SU-DHL-6 (cell line): ENCODE data around the gene OR11A1.

Experiments
- CTCF ChIP-seq: fragments of 200-600 bp; sonication (generic); IDR thresholded peaks from one replicate; pipeline ENCODE4 v1.5.1; 2017; ENCODE audit warnings: antibody characterized with exemption, mild to moderate bottlenecking, low read length, moderate library complexity; ENCODE audit not compliant: insufficient read depth, poor library complexity, severe bottlenecking
- EZH2phosphoT487 ChIP-seq: fragments of 200-600 bp; sonication (generic), shearing (Covaris generic); conservative IDR thresholded peaks from 2 replicates; pipeline ENCODE4 v1.6.1; 2018; ENCODE audit warnings: mild to moderate bottlenecking, antibody characterized with exemption, low read length, moderate library complexity, mixed read lengths

DNA sequence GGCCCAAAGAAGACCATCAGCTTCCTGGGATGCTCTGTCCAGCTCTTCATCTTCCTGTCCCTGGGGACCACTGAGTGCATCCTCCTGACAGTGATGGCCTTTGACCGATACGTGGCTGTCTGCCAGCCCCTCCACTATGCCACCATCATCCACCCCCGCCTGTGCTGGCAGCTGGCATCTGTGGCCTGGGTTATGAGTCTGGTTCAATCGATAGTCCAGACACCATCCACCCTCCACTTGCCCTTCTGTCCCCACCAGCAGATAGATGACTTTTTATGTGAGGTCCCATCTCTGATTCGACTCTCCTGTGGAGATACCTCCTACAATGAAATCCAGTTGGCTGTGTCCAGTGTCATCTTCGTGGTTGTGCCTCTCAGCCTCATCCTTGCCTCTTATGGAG, 5.2 kb upstream of the OR11A1 start:
- no peak for TF ChIP-seq CTCF
- no peak for TF ChIP-seq EZH2phosphoT487
